ENCODE measurements around the gene ARHGEF4. TPM values are rescaled to one million over a fixed set of nuclear protein-coding genes. Genes with fewer than 3 reads are reported as not detected.

Gene ARHGEF4
- total RNA-seq, 1 donor from 2014 or later, result 3.8 TPM

GRCh38 chr2:130873700-130874346 is 37.1 kb downstream of the ARHGEF4 start:
- ATAC-seq (peak; percentile 68), DNase-seq (peak; percentile 72)
- intact Hi-C loops (cut with micrococcal nuclease), result loop anchor here (10.0 kb wide), 1 partner anchor 79 kb away; no protein-coding TSS in a partner anchor

GRCh38 chr2:130874512-130874911 is 37.8 kb downstream of the ARHGEF4 start:
- ATAC-seq, result no peak
- intact Hi-C loops (cut with micrococcal nuclease), result loop anchor here (10.0 kb wide), 1 partner anchor 80 kb away; no protein-coding TSS in a partner anchor

GRCh38 chr2:130875935-130876334 is 39.2 kb downstream of the ARHGEF4 start:
- intact Hi-C loops (cut with micrococcal nuclease), result loop anchor here (10.0 kb wide), 1 partner anchor 81 kb away; no protein-coding TSS in a partner anchor
- DNase-seq, result no peak
- ATAC-seq, result no peak

More at GRCh38 chr2:130874512-130874911, 37.8 kb downstream of the ARHGEF4 start:
- DNase-seq, result no peak

- ATAC-seq, result no peak
- no peak for DNase-seq
- intact Hi-C loops (cut with micrococcal nuclease), result loop anchor here (10.0 kb wide), 1 partner anchor 82 kb away; no protein-coding TSS in a partner anchor
Observed at GRCh38 chr2:130877258-130877657, 40.5 kb downstream of the ARHGEF4 start.

GRCh38 chr2:130878316-130878715 is 41.6 kb downstream of the ARHGEF4 start:
- DNase-seq (no peak), ATAC-seq (no peak)
- intact Hi-C loops (cut with micrococcal nuclease), result loop anchor here (10.0 kb wide), 1 partner anchor 84 kb away; no protein-coding TSS in a partner anchor

GRCh38 chr2:130878933-130879332 is 42.2 kb downstream of the ARHGEF4 start:
- ATAC-seq, result no peak
- intact Hi-C loops (cut with micrococcal nuclease), result loop anchor here (10.0 kb wide), 1 partner anchor 84 kb away; no protein-coding TSS in a partner anchor
- DNase-seq, result no peak

- DNase-seq (no peak), ATAC-seq (no peak)
- intact Hi-C loops (cut with micrococcal nuclease), result no loop called here
Observed at GRCh38 chr2:130882111-130882690, 45.5 kb downstream of the ARHGEF4 start.

GRCh38 chr2:130882991-130883390 is 46.3 kb downstream of the ARHGEF4 start:
- no peak for ATAC-seq
- DNase-seq, result no peak
- intact Hi-C loops (cut with micrococcal nuclease), result no loop called here

- ATAC-seq (no peak), DNase-seq (no peak)
- intact Hi-C loops (cut with micrococcal nuclease), result no loop called here
Observed at GRCh38 chr2:130883496-130883895, 46.8 kb downstream of the ARHGEF4 start.

- intact Hi-C loops (cut with micrococcal nuclease), result no loop called here
- ATAC-seq (no peak), DNase-seq (no peak)
Observed at GRCh38 chr2:130884013-130884412, 47.3 kb downstream of the ARHGEF4 start.

GRCh38 chr2:130884503-130884902 is 47.8 kb downstream of the ARHGEF4 start:
- intact Hi-C loops (cut with micrococcal nuclease), result no loop called here
- ATAC-seq, result no peak
- DNase-seq, result no peak

GRCh38 chr2:130887643-130888042 is 50.9 kb downstream of the ARHGEF4 start:
- ATAC-seq (no peak), DNase-seq (no peak)
- intact Hi-C loops (cut with micrococcal nuclease), result no loop called here

- no peak for ATAC-seq
- intact Hi-C loops (cut with micrococcal nuclease), result no loop called here
- no peak for DNase-seq
Observed at GRCh38 chr2:130890941-130891669, 54.4 kb downstream of the ARHGEF4 start.

GRCh38 chr2:130891966-130892365 is 55.3 kb downstream of the ARHGEF4 start:
- ATAC-seq (no peak), DNase-seq (no peak)
- intact Hi-C loops (cut with micrococcal nuclease), result no loop called here

- intact Hi-C loops (cut with micrococcal nuclease), result no loop called here
- DNase-seq, result no peak
- no peak for ATAC-seq
Observed at GRCh38 chr2:130892793-130893785, 56.4 kb downstream of the ARHGEF4 start.

GRCh38 chr2:130894326-130894942 is 57.7 kb downstream of the ARHGEF4 start:
- ATAC-seq (no peak), DNase-seq (no peak)
- intact Hi-C loops (cut with micrococcal nuclease), result no loop called here

GRCh38 chr2:130896813-130897212 is 60.1 kb downstream of the ARHGEF4 start:
- no peak for ATAC-seq
- intact Hi-C loops (cut with micrococcal nuclease), result no loop called here

GRCh38 chr2:130898553-130898952 is 61.8 kb downstream of the ARHGEF4 start:
- no peak for ATAC-seq
- DNase-seq, result no peak
- intact Hi-C loops (cut with micrococcal nuclease), result no loop called here

More at GRCh38 chr2:130896813-130897212, 60.1 kb downstream of the ARHGEF4 start:
- DNase-seq, result no peak

All from left ventricle myocardium superior (tissue), 1 donor.